ENCODE results near the gene DNAJC25.

DNAJC25 gene

GRCh38 chr9:111634860-111635259 lies 3.7 kb downstream of the DNAJC25 start:
- TF ChIP-seq EZH2 (IDR thresholded peaks at IDR 0.05; ENCODE audit: borderline replicate concordance, low read depth, low read length, severe bottlenecking) = no peak
- TF ChIP-seq CTCF (IDR thresholded peaks at IDR 0.05; ENCODE audit: borderline replicate concordance, extremely low read depth, low read length, poor library complexity, severe bottlenecking) = no peak
- Histone ChIP-seq H3K27me3 (ENCODE audit: insufficient read depth, low read length, poor library complexity) (no peaks in the 10 kb centered on the region), H2AFZ (ENCODE audit: low read depth, low read length) (no peak overlapping the region), H3K79me2 (ENCODE audit: insufficient read depth, low read length) (peaks cover 79% of the 10 kb centered on the region), H4K20me1 (ENCODE audit: insufficient read depth, low read length) (peaks cover 30% of the 10 kb centered on the region; the same call in 1 of the 2 replicates), H3K9me3 (ENCODE audit: insufficient read depth, low read length, severe bottlenecking) (no peaks in the 10 kb centered on the region), H3K4me2 (ENCODE audit: insufficient read depth, low read length) (no peak overlapping the region), H3K9ac (ENCODE audit: low read depth, low read length) (no peak overlapping the region), H3K36me3 (ENCODE audit: insufficient read depth, low read length) (no peaks in the 10 kb centered on the region; the same call in 1 of the 2 replicates), H3K27ac (ENCODE audit: low read length) (no peak overlapping the region), H3K4me3 (ENCODE audit: low read depth in 1 of 2, low read length in 2 of 2) (no peak overlapping the region), H3K4me1 (ENCODE audit: insufficient read depth, low read length) (peaks cover 41% of the 10 kb centered on the region)
- ATAC-seq (ENCODE audit: insufficient read depth, low read depth) (no peak), DNase-seq (no peak)

- peaks cover 27% of the 10 kb centered on the region for H3K4me1 ChIP-seq (ENCODE audit: insufficient read depth, low read length)
- H3K27ac ChIP-seq (ENCODE audit: low read length) = no peak overlapping the region
- no peak overlapping the region for H3K4me3 ChIP-seq (ENCODE audit: low read depth in 1 of 2, low read length in 2 of 2)
- H3K79me2 ChIP-seq (ENCODE audit: insufficient read depth, low read length) = peaks cover 67% of the 10 kb centered on the region
- H3K9ac ChIP-seq (ENCODE audit: low read depth, low read length) = no peak overlapping the region
- no peak for TF ChIP-seq CTCF (IDR thresholded peaks at IDR 0.05; ENCODE audit: borderline replicate concordance, extremely low read depth, low read length, poor library complexity, severe bottlenecking)
- TF ChIP-seq EZH2 (IDR thresholded peaks at IDR 0.05; ENCODE audit: borderline replicate concordance, low read depth, low read length, severe bottlenecking) = no peak
- peaks cover 30% of the 10 kb centered on the region; the same call in 1 of the 2 replicates for H4K20me1 ChIP-seq (ENCODE audit: insufficient read depth, low read length)
- DNase-seq (no peak), ATAC-seq (ENCODE audit: insufficient read depth, low read depth) (no peak)
- H3K36me3 ChIP-seq (ENCODE audit: insufficient read depth, low read length) = no peaks in the 10 kb centered on the region; the same call in 1 of the 2 replicates
- no peaks in the 10 kb centered on the region for H3K27me3 ChIP-seq (ENCODE audit: insufficient read depth, low read length, poor library complexity)
- no peak overlapping the region for H2AFZ ChIP-seq (ENCODE audit: low read depth, low read length)
- no peak overlapping the region for H3K4me2 ChIP-seq (ENCODE audit: insufficient read depth, low read length)
- H3K9me3 ChIP-seq (ENCODE audit: insufficient read depth, low read length, severe bottlenecking) = no peaks in the 10 kb centered on the region
Measured at GRCh38 chr9:111637421-111637950, 6.4 kb downstream of the DNAJC25 start.

- no peak for ATAC-seq (ENCODE audit: insufficient read depth, low read depth)
- Histone ChIP-seq H3K4me2 (ENCODE audit: insufficient read depth, low read length) (no peak overlapping the region), H3K9me3 (ENCODE audit: insufficient read depth, low read length, severe bottlenecking) (no peaks in the 10 kb centered on the region), H4K20me1 (ENCODE audit: insufficient read depth, low read length) (no peaks in the 10 kb centered on the region), H3K9ac (ENCODE audit: low read depth, low read length) (no peak overlapping the region), H3K27ac (ENCODE audit: low read length) (no peak overlapping the region), H3K4me3 (ENCODE audit: low read depth in 1 of 2, low read length in 2 of 2) (no peak overlapping the region), H3K27me3 (ENCODE audit: insufficient read depth, low read length, poor library complexity) (no peaks in the 10 kb centered on the region), H3K36me3 (ENCODE audit: insufficient read depth, low read length) (peaks cover 21% of the 10 kb centered on the region), H2AFZ (ENCODE audit: low read depth, low read length) (no peak overlapping the region), H3K4me1 (ENCODE audit: insufficient read depth, low read length) (no peaks in the 10 kb centered on the region), H3K79me2 (ENCODE audit: insufficient read depth, low read length) (0 out of 2 replicates have a peak, but pooled peaks cover 2% of the 10 kb centered on the region)
- no peak for DNase-seq
- no peak for TF ChIP-seq CTCF (IDR thresholded peaks at IDR 0.05; ENCODE audit: borderline replicate concordance, extremely low read depth, low read length, poor library complexity, severe bottlenecking)
- TF ChIP-seq EZH2 (IDR thresholded peaks at IDR 0.05; ENCODE audit: borderline replicate concordance, low read depth, low read length, severe bottlenecking) = no peak
Measured at GRCh38 chr9:111644195-111644772, 13.2 kb downstream of the DNAJC25 start.
